Tibial nerve (tissue), 4 donors: Measurements from ENCODE around the gene SEZ6. TPM values are rescaled to one million over a fixed set of nuclear protein-coding genes. Genes with fewer than 3 reads are reported as not detected.

ENCODE experiments used
- DNase-seq, 2 donors: peaks; one replicate each; pipeline ENCODE4 v3.0.0-alpha.2; 2019; ENCODE audit warnings: low spot score in 2 of 2
- H3K27ac ChIP-seq, 4 donors: fragments of 200-600 bp; sonication (generic) in 3 of 4; one replicate each; pipeline ENCODE4 v1.5.1; 2017 to 2019; ENCODE audit warnings: mild to moderate bottlenecking in 1 of 4
- H3K27me3 ChIP-seq, 2 donors: fragments of 200-600 bp; sonication (generic) in 1 of 2; one replicate each; pipeline versions ENCODE4 v1.5.1 to v1.6.0; 2017 to 2019
- H3K36me3 ChIP-seq, 3 donors: fragments of 200-600 bp; sonication (generic); one replicate each; pipeline ENCODE4 v1.5.1; 2018 to 2019
- H3K4me1 ChIP-seq, 4 donors: fragments of 200-600 bp; sonication (generic) in 3 of 4; one replicate each; pipeline ENCODE4 v1.5.1; 2017 to 2019
- H3K4me3 ChIP-seq, 4 donors: fragments of 200-600 bp; sonication (generic) in 3 of 4; one replicate each; pipeline ENCODE4 v1.5.1; 2017 to 2019; ENCODE audit warnings: mild to moderate bottlenecking in 1 of 4, moderate library complexity in 1 of 4
- H3K9me3 ChIP-seq, 4 donors: fragments of 200-600 bp; sonication (generic) in 3 of 4; one replicate each; pipeline ENCODE4 v1.5.1; 2017 to 2019
- EP300 ChIP-seq, 2 donors: sonication (generic); formaldehyde crosslinking; IDR thresholded peaks; one replicate each; pipeline ENCODE4 v1.6.1; 2017; ENCODE audit warnings: antibody characterized with exemption in 2 of 2, mild to moderate bottlenecking in 1 of 2
- POLR2A ChIP-seq, 2 donors: fragments of 450-650 bp; IDR thresholded peaks; one replicate each; pipeline ENCODE4 v1.6.1; 2017; ENCODE audit warnings: antibody characterized with exemption in 2 of 2, mild to moderate bottlenecking in 2 of 2, moderate library complexity in 2 of 2
- WGBS, 2 donors: methylation state at CpG; one replicate each; pipeline ENCODE4 v1.1.5; 2018; 5-methylcytosine and 5-hydroxymethylcytosine counted together
- total RNA-seq, 4 donors: library from RNA; depleted of rRNA; stranded (reverse); fragments of >200 nt; gene quantifications; one replicate each; pipeline ENCODE4 v1.1.0, GENCODE V29; 2016
- TF ChIP-seq, protein P1 (sequence below), 5 experiments: fragments of 200-600 bp in 3 of 5; fragments of 450-650 bp in 2 of 5; sonication (generic) in 3 of 5; IDR thresholded peaks; one replicate each; pipeline ENCODE4 v1.5.1; 2016 to 2019; ENCODE audit warnings: antibody characterized with exemption in 5 of 5, mild to moderate bottlenecking in 3 of 5, moderate library complexity in 2 of 5

The SEZ6 gene
- total RNA-seq, 4 donors from 2014 or later, result not detected

DNA sequence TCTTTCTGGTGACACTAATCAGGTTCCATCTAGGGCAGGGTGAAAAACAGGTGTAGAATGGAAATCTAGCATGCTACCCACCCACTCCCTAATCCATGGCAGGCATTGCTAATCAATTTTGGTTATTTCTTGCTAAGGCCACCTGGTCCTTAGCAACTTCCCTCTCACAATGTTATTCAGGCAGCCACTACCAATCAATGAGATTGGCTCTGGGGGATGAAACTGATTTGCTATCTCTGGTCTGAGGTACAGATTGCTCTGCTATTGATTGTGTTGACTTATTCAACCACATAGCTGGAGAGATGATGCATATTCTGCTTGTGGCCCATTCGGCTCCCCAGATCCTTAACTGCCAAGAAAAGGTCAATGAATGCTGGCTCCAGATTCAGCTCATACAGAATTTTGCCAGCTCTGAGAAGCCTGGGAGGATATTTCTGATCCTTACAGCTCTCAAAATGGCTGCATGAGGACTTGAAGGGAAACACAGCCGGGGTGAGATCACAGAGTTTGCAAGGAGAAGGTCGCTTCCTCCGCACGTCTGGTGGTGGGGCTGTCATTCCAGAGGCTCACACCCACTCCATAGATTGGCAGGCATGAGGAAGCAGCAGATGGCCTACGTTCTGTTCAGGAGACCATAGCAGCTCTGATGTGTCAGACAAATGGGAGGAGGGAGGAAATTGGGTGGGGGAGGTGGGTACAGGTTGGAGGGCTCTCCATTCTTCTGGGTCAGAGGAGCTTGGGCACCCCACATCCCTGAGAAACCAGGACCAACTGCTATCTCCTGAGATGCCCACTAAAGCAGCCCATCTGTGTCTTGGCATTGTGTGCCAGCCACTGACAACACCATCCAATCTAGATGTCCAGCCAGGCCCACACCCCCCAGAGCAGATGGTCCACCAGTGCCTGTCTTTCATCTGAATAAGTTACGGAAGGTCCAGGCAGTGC is 22.3 kb downstream of the SEZ6 start:
- DNase-seq, result no peak
- Histone ChIP-seq H3K27me3 (peaks cover 0 to 34% of the 10 kb centered on the region in 2 donors), H3K4me3 (no peak overlapping the region), H3K27ac (no peak overlapping the region), H3K36me3 (no peaks in the 10 kb centered on the region), H3K4me1 (peaks cover 0 to 15% (median 2%) of the 10 kb centered on the region in 4 donors), H3K9me3 (no peaks in the 10 kb centered on the region)
- WGBS, 2 donors, result 32 to 40% methylated on average over 7 of the region's 7 CpGs
- TF ChIP-seq, protein P1, sequence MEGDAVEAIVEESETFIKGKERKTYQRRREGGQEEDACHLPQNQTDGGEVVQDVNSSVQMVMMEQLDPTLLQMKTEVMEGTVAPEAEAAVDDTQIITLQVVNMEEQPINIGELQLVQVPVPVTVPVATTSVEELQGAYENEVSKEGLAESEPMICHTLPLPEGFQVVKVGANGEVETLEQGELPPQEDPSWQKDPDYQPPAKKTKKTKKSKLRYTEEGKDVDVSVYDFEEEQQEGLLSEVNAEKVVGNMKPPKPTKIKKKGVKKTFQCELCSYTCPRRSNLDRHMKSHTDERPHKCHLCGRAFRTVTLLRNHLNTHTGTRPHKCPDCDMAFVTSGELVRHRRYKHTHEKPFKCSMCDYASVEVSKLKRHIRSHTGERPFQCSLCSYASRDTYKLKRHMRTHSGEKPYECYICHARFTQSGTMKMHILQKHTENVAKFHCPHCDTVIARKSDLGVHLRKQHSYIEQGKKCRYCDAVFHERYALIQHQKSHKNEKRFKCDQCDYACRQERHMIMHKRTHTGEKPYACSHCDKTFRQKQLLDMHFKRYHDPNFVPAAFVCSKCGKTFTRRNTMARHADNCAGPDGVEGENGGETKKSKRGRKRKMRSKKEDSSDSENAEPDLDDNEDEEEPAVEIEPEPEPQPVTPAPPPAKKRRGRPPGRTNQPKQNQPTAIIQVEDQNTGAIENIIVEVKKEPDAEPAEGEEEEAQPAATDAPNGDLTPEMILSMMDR (IDR thresholded peaks at IDR 0.05), result no peak
- TF ChIP-seq EP300 (IDR thresholded peaks at IDR 0.05), result no peak
- TF ChIP-seq POLR2A (IDR thresholded peaks at IDR 0.05), result no peak

DNA sequence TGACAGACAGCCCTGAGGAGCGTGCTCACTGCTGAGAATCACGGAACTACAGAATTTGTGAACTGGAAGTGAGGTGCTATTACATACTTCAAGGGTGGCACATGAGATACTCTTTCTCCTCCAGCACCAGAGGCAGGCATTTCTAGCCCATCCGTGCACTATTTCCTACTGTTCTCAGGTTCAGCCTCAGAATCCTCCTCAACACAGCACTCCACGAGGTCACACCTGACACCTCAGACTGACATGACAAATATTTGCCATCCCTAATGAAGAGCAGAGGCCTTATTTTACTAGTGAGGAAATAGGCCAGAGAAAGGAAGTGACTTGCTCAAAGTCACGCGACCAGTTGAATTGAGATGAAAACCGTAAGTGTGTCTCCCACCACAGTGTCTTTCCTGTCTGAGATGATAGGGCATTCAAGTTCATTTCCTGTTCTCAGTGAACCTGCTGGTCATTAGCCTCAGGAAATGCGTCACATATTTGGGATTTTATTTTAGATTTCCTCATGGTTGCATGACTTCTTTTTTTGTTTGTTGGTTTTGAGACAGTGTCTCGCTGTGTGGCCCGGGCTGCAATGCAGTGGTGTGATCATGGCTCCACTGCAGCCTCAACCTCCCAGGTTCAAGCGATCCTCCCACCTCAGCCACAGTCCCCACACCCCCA is 23.6 kb downstream of the SEZ6 start:
- no peak overlapping the region for H3K4me3 ChIP-seq
- peak overlapping the region in 3 of 4 donors; percentile 33 to 36 (median 34) for H3K27ac ChIP-seq
- DNase-seq, result peak in 1 of 2 donors; percentile 48
- H3K36me3 ChIP-seq, result no peaks in the 10 kb centered on the region
- TF ChIP-seq EP300 (IDR thresholded peaks at IDR 0.05) (peak; percentile 75 to 89), POLR2A (IDR thresholded peaks at IDR 0.05) (no peak)
- TF ChIP-seq, protein P1 (IDR thresholded peaks at IDR 0.05), result no peak
- H3K4me1 ChIP-seq, result peaks cover 0 to 15% (median 2%) of the 10 kb centered on the region in 4 donors
- WGBS, 2 donors, result 62 to 64% methylated on average over 11 of the region's 11 CpGs
- no peaks in the 10 kb centered on the region for H3K9me3 ChIP-seq
- peaks cover 0 to 23% of the 10 kb centered on the region in 2 donors for H3K27me3 ChIP-seq

DNA sequence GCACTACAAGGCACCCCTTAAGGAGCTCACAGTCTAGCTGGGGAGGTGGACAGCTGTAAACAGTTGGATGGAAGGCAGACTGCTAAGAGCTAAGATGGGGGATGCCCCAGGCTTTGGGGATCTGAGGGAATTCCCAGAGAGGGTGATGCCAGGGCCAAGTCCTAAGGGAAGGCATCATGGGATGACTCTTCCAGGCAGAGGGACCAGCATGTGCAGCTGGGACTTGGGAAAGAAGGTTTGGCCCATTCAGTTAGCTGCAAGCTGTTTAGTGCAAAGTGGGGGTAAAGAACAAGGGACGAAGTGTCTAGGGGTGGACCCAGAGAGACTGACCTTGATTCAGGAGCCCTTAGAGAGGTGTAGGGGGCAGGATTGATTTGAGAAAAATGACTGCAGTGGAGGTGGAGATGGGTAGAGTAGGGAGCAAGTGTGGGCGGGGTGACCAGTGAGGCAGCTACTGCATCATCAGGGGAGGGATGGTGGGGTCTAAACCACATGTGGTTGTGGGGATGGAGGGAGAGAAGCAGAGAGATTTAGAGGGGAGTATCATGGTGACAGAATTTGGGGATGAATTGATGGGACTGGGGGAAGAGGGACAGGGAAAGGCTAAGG is 27.4 kb downstream of the SEZ6 start:
- Histone ChIP-seq H3K36me3 (no peaks in the 10 kb centered on the region), H3K27ac (no peak overlapping the region), H3K27me3 (no peaks in the 10 kb centered on the region), H3K4me1 (peaks cover 0 to 7% (median 2%) of the 10 kb centered on the region in 4 donors), H3K9me3 (no peaks in the 10 kb centered on the region), H3K4me3 (no peak overlapping the region)
- DNase-seq, result no peak
- TF ChIP-seq EP300 (IDR thresholded peaks at IDR 0.05) (no peak), POLR2A (IDR thresholded peaks at IDR 0.05) (no peak)
- TF ChIP-seq, protein P1 (IDR thresholded peaks at IDR 0.05), result no peak
- 84 to 88% methylated on average over 2 of the region's 2 CpGs for WGBS, 2 donors

DNA sequence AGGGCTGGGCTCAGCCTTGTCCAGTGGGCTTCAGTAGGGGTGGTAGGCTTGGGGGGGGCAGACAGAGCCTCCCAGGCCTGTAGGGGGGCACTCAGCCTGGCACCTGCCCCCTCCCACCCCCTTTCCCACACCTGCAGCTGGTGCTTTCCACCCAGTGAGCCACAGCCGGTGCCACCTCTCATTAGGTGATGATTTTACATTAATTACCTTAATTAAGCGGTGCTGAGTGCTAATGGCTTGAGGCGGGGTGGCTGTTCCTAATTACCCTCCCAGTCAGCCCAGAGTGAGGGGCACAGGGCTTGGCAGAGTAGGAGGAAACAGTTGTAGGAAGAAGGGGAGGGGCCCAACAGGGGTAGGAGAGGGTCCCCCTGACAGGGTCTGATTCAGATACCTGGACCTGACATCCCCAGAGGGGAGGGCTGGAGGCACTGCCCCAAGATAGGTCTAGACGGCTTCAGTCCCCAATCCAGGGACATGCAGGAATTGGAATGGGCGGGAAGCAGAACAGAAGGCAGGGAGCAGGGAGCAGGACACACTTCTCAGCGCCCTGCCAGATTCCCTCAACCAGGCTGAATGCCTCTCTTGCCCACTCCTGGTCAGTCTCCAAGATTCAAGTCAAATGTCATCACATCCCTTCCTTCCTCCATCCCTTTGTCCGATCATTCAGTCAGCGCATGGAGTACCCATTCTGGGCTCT is 28.0 kb downstream of the SEZ6 start:
- H3K4me3 ChIP-seq, result no peak overlapping the region
- no peak overlapping the region for H3K27ac ChIP-seq
- no peaks in the 10 kb centered on the region for H3K9me3 ChIP-seq
- DNase-seq, result no peak
- TF ChIP-seq, protein P1 (IDR thresholded peaks at IDR 0.05), result no peak
- no peak for TF ChIP-seq POLR2A (IDR thresholded peaks at IDR 0.05)
- no peak for TF ChIP-seq EP300 (IDR thresholded peaks at IDR 0.05)
- H3K4me1 ChIP-seq, result peaks cover 0 to 10% (median 1%) of the 10 kb centered on the region in 4 donors
- 60 to 73% methylated on average over 8 of the region's 8 CpGs for WGBS, 2 donors
- H3K36me3 ChIP-seq, result no peaks in the 10 kb centered on the region
- H3K27me3 ChIP-seq, result no peaks in the 10 kb centered on the region
